NCI-H2081 treated with DMSO at 0.1 percent for 48 hours (cell line): Measurements from ENCODE around the gene PHYH.
"Not testable (repeated sequence)": the region's sequence is repeated elsewhere in the genome, so short reads cannot be mapped to it uniquely, and the experiment has no call there.

Experiments used
- DNase-seq: peaks from one replicate; lab custom pipeline; 2025; lab: John Stamatoyannopoulos, UW

PHYH gene

DNA sequence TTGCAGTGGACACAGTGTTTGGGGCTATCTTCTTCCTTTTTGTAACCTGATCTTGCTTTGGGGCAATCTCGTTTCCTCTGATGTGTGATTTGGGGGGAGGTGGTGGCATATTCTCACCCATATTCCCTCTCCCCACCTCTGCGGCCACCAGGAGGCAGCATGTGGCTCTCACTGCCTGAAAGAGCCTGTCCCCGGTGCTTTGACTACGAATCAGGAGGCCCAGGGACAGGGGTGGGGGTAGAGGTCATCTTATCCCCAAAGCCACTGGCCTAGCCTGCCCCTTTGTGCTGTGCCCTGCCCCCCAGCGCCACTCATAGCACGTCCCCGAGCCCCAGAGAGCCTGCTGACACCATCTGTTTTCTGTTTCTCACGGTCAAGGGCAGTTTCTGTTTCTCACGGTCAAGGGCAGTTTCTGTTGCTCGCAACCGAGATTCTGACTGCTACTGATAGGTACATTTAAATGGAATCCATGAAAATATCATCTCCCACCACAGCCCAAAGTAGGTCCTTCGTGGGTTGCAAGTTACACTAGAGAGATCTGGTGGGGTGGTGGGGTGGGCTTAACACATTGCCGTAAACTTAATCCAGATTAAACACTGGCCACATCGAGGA is 28.2 kb downstream of the PHYH start:
- DNase-seq: no peak

DNA sequence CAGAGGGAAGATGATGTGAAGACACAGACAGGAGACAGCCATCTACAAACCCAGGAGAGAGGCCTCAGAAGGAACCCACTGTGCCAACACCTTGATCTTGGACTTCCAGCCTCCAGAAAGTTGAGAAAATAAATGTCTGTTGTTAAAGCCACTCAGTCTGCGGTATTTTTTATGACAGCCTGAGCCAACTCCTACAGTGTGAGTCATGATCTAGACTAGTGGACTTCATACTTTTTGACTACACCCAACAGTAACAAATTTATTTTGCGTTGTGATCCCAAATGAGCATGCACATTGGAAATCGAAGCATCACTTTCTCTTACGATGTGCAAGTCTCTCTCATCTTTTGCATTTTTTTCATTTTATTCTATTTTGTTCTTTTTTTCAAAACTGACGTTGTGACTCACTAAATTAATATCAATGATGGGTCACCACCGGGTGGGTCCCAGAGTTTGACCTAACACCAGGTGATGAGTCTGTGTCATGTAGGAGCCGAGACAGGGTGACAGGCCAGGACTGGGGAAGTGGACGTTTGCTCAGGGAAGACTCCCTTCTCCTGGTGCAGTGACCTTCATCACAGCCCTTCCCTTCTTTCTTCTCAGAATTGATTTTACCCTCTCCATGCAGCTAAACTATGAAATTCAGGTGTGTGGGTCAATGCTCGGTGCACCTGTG is 28.9 kb downstream of the PHYH start:
- no peak for DNase-seq

DNA sequence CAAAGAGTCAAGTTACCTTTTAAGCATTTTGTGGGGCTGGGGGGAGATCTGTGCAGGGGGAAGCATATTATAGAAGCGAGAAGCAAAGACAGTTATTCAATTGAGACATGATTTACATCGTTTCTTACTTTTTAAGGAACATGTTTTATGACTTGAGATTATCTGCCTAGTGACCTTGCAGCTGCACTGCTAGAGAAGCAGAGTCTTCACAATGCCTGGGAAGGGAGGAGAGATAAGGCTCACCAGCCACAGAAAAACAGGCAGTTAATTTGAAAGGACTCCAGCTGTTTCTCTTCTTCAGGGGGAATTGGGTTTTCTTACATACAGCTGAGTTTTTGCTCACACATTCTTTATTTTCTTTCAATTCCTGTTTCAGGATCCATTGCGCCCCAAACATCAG is 31.0 kb downstream of the PHYH start:
- no peak for DNase-seq

DNA sequence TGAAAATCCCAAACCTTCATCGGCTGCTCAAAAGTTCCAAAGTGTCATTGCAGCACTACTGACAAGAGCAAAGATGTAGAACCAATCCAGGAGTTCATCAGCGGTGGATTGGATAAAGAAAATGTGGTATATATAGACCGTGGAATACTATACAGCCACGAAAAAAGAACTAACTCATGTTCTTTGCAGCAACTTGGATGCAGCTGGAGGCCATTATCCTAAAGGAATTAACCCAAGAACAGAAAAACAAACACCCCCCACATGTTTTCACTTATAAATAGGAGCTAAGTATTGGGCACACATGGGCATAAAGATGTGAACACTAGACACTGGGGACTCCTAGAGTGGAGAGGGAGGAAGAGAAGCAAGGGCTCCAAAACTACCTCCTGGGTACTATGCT is 31.6 kb downstream of the PHYH start:
- DNase-seq: no peak

DNA sequence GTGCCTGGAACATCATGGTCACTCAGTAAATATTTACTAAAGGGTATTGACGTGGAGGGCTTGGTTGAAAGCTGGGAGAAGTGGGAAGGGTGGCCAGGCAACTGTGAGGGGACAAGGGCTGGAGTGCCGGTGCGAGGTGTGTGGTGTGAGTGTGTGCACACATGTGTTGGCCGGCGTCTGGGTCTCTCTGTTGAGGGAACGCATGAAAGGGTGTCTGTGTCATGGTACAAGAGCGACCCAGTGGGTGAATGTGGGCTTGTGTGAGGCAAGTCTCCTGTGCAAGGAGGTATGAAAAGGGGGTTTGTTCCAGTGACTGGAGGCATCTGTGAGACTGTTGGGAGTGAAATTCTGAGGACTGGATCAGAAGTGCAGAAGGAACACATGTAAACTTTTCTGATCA is 36.3 kb downstream of the PHYH start:
- no peak for DNase-seq

DNA sequence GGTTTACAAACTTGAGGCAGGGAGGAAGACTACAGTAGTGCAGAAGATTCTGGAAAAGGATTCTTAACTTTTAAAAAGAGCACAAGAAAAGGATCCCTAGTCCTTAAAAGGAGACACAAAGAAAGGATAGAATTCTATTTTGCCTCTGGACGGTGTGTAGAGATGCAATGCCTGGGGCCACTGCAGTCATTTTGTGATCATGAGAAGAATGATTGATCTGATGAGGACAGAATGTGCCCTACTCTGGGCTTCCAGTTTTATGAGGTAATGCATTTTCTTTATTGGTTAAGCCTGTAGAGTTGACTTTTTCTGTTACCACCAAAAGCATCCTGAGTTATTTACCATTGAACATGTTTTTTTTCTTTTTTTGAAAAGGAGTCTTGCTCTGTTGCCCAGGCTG is 37.4 kb downstream of the PHYH start:
- no peak for DNase-seq

DNA sequence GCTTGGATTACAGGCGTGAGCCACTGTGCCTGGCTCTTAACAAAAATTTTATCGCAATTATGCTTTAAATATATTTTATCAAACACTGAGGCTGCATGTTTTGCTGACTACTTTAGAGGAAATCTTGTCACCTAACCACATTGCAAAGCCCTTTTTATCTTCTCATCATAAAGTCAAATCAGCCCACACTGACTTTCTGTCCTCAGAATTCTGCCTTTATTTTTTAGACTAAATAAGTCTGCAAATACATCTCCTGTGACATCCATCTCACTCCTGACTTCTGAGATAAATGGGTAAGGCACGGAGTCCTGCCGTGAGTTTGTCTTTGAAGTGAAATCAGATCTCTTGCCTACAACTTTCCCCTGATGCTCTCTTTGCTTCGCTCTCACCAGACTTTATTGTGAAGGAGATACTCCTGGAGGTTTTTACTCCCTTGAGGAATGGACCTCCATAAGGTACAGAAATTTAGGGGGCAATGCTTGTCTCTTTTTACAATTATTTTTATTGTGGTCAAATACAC is 42.2 kb downstream of the PHYH start:
- DNase-seq: no peak

DNA sequence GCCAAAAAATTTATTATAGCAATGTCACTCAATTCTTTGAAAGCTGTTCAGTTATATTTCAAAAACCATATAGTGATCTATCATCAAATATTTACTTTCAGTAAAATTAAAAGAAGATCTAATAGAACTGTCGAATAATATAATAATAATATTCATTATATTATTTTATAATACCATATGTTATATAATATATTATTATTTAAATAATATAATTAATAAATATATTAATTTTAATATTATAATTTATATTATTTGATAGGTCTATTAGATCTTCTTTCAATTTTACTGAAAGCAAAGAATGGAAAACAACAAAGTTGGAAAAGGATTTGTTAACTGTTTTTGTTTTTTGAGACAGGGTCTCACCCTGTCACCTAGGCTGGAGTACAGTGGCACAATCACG is 43.2 kb downstream of the PHYH start:
- DNase-seq: no peak

DNA sequence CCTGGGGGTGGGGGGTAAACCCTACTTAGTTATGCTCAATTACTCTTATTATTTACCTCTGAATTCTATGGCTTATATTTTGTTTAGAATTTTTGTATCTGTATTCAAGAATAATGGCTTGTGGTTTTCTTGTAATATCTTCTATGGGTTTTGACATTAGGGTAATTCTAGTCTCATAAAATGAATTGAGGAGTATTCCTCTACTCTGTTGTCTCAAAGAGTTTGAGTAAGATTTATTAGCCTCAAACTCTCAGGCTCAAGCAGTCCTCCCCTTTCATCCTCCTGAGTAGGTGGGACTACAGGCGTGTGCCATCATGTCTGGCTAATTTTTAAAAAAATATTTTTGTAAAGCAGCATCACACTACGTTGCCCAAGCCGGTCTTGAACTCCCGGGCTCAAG is 46.1 kb downstream of the PHYH start:
- DNase-seq: no peak

DNA sequence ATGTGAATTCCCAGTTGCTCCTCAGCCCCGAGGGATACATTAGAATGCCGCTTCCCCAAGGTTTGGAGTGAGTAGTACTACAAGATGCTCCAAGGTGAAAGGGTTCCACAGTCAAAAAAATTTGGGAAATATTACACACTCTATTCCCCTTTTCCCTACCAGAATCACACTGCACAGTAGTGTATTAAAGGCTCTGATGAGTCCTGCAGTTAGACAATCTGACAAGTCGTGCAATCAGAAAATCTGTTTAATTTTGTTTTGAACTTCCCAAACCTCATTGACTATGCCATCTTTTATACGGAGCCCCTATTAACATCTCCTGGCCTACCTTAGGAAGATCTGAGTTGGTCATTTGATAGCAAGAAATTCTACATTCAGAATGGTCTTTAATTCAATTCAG is 52.1 kb downstream of the PHYH start:
- no peak for DNase-seq

DNA sequence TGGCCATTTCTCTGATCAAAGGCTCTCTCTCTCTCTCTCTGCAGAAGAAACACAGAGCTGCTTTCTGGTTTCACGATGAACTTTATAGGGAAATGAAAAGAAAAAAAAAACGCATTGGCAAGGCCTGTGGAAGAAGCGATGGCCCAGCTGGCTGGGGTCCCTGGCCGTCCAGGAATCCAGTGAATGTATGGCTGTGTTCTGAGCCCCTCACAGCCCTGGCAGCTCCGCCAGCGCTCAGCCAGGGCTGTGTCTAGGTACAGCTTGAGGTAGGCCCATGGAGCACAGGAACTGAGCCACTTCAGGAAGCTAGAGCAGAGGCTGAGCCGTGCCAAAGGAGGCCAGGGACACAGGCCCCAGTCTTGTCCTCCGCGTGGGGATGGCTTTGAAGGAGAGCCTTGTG is 52.6 kb downstream of the PHYH start:
- no peak for DNase-seq

DNA sequence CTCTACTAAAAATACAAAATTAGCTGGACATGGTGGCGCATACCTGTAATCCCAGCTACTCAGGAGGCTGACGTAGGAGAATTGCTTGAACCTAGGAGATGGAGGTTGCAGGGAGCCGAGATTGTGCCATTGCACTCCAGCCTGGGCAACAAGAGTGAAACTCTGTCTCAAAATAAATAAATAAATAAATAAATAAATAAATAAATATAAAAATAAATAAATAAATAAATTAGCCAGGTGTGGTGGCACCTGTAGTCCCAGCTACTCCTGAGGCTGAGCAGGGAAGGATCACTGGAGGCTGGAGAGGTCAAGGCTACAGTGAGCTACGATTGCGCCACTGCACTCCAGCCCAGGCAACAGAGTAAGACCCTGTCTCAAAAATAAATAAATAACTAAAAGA is 57.6 kb downstream of the PHYH start:
- not testable (repeated sequence) for DNase-seq

DNA sequence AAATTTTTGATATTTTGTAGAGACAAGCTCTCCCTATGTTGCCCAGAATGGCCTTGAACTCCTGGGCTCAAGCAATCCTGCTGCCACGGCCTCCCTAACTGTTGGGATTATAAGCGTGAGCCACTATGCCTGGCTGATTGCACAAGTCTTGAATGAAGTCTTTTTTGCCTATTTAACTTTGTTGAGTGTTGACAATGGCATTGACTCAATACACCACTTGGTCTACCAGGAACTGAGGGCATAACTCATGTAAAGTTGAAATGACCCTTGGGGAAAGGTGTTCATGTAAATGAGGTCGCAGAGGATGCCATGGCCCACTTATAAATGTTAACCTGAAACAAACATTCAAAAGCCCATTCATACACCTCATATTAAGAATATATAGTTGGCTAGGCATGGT is 58.3 kb downstream of the PHYH start:
- no peak for DNase-seq

DNA sequence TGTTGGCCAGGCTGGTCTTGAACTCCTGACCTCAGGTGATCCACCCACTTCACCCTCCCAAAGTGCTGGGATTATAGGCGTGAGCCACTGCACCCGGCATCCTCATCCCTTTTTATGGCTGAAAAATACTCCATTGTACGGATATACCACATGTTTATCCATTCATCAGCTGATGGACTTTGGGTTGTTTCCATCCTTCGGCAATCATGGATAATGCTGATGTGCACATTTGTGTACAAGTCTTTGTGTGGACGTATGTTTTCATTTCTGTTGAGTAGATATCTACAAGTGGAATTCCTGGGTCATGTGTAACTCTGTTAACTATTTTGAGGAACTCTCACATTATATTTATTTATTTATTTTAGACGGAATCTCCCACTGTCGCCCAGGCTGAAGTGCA is 59.9 kb downstream of the PHYH start:
- no peak for DNase-seq

DNA sequence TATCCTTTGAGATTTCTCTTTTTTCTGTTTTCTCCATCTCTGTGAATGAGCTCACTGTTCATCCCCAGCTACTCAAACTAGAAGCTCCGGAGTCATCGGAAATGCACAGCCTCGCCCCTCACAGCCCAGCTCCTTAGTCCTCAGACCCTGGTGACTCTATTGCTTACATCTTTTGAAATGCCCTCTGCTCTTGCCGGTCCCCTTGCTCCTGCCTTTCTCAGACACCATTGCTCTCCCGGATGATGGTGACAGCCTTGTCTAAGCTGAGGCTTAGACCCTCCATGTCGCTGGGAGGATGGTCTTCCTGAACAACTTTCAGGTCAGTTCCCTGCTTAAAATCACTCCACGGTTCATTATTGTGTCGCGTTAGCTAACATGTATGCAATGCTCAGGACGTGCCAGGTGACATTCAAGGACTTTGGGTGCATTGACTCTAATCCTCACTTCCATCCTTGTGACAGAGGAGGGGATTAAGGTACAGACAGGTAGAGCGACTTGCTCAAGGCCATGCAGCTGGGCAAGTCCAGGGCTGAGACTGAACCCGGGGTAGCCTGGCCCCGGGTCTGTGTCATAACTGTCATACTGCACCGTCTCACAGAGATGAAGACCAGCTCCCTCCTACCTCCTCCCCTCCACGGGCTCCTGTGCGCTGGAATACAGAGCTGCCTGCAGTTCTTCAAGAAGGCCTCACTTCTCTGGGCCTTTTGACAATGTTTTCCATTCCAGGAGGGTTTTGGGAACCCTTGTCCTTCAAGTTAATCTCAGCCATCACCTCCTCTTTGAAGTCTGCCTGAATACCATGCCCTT is 61.4 kb downstream of the PHYH start:
- DNase-seq: no peak

DNA sequence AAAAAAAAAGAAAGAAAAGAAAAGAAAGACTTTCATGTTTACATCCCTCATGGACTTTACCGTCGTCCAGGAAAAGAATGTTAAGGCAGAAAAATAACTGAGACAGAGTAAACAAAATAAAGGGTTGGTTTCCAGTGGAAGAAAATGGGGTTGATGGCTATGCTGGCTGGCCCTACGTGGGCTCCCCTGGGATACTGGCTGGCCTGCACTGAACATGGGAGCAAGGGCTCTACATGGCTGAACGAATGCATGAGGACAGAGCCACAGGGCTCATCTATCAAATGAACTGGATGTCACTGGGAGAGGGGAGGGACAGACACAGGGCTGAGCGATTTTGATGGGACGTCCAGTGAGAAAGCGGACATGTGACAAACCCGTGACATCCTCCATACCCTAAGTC is 63.2 kb downstream of the PHYH start:
- no peak for DNase-seq

DNA sequence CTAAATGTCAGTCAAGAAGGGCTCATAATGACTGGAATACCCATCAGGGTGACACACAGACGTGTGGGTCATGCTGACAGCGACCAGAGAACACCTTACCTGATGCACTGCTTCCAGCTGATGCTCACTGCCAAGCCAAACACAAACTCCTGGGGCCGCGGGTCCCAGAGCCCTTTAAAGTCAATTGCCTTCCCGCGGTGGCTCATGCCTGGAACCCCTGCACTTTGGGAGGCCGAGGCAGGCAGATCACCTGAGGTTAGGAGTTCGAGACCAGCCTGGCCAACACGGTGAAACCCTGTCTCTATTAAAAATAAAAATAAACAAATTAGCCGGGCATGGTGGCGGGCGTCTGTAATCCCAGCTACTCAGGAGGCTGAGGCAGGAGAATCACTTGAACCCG is 65.1 kb downstream of the PHYH start:
- DNase-seq: not testable (repeated sequence)

DNA sequence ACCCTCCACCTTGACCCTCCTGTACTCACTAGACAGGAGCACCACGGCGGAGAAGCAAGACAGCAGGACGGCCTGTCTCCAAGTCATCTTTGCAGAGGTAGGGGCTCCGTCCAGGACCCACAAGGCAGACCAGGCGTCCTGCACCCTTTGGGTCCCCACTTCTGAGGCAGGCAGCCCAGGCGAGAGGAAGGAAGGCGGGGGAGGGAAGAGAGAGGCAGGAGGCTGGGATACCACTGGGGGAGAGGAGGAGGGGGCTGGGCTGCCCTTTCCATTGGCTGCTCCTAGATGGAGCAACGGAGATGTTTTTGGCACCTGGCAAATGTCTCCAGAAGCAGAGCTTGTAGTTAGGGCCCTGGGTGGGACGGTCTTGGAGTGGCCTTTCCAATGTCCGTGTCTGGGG is 65.7 kb downstream of the PHYH start, which contains the start of gene UCMA:
Gene UCMA (minus strand): TSS at position 203 of the 400 bp plus-strand sequence. CDS start 116 bp downstream, at position 87.
- DNase-seq: no peak

DNA sequence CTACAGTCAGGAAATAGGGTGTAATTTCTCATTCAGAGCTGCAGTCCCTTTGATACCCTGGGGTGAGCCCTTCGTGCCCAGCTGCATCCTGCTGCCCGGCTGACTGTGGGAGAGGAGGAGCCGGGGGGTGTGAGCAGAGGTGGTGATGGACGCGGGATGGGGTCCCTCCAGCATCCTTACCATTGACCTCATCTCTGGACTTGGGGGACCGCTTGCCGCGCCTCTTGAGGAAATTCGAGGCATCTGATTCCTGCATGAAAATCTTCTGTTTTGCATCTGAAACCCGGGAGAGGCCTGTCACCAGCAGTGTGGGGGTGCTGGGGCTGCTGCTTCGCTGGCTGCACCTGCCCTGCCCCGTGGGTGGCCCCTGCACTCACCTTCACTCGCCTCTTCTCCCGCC is 66.5 kb downstream of the PHYH start:
- DNase-seq: no peak

DNA sequence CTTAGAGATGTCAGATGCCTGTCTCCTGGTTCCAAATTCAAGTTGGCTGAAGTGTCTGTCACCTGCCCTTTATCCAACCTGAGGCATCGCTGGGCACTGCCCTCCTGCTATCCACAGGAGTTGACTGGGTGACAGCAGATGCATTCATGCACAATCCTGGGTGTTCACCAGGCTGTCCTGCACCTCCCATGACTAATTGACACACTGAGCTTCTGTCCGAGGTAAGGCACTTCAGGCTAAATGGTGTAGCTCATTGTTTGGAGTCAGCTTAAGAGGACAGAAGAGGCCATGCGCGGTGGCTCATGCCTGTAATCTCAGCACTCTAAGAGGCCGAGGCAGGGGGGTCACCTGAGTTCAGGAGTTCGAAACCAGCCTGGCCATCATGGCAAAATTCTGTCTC is 68.1 kb downstream of the PHYH start:
- no peak for DNase-seq

DNA sequence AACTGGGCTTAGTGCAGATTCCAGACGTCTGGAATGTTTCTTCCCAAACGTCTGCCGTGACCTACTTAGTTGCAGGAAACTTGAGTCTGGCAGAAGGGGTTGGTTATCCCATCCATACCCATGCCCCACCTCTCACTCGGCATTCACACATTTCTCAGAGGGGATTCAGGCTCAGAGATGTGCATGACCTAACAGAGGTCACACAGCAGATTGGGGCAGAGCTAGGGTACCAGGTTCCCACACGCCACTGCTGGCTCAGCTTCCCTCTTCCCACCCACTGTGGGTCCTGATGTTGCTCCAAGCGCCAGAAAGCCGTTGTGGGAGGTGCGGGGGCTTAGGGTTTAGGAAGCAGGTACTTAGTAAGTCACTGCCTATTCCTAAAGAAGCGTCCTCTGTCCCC is 68.7 kb downstream of the PHYH start:
- no peak for DNase-seq
